Activated naive CD8-positive, alpha-beta T cell treated with anti-CD3 and anti-CD28 coated beads, Interleukin-2, amount 50 U/mL, for 24 hours (primary cell): ENCODE results near the gene FCGR3A.
"Not testable (repeated sequence)": the region's sequence is repeated elsewhere in the genome, so short reads cannot be mapped to it uniquely, and the experiment has no call there.

Experiments
- ATAC-seq: fragments of 150-1000 bp; cut with Tn5 transposase; one replicate; pipeline ENCODE4 v1.10.0; 2021
- DNase-seq: peaks from one replicate; pipeline ENCODE4 v3.0.0; 2021
- H3K27ac Mint-ChIP-seq: one replicate; pipeline ENCODE4 v1.8.0; 2021; ENCODE audit warnings: mild to moderate bottlenecking, mixed read lengths
- H3K27me3 Mint-ChIP-seq: one replicate; pipeline ENCODE4 v1.8.0; 2021; ENCODE audit warnings: mixed read lengths
- H3K36me3 Mint-ChIP-seq: one replicate; pipeline ENCODE4 v1.8.0; 2021; ENCODE audit warnings: low read depth, mixed read lengths
- H3K4me1 Mint-ChIP-seq: one replicate; pipeline ENCODE4 v1.8.0; 2021; ENCODE audit warnings: mixed read lengths
- H3K4me3 Mint-ChIP-seq: one replicate; pipeline ENCODE4 v1.8.0; 2021; ENCODE audit warnings: mild to moderate bottlenecking, moderate library complexity, mixed read lengths
- H3K9me3 Mint-ChIP-seq: one replicate; pipeline ENCODE4 v1.8.0; 2021; ENCODE audit warnings: mixed read lengths

FCGR3A gene

DNA sequence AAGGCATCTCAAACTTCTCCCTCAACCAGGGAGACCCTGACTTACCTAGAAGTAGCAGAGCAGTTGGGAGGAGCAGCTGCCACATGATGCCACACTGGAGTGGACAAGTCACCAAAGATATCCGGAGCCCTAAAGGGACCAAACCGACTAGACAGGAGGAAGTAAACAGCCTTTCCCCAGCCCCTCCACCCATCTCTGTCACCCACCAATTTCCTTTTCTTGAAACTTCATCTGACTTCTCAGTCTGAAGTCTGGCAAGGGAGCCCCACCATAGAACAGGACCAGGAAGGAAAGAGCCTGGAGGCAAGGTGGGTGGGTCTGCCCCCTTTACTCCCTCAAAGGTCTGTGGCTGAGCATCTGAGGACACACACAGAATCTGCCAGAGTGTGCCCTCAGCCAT is at the start of gene FCGR3A:
Gene FCGR3A, minus strand, starts transcription at position 167 of the 400 bp plus-strand sequence. Its CDS starts 82 bp downstream, at position 85.
- H3K4me3 Mint-ChIP-seq, result no peak within 1 kb of the TSS
- H3K9me3 Mint-ChIP-seq, result no peaks in the 10 kb centered on the region
- no peaks in the 10 kb centered on the region for H3K27me3 Mint-ChIP-seq
- no peak for ATAC-seq
- peaks cover 16% of the 10 kb centered on the region for H3K4me1 Mint-ChIP-seq
- DNase-seq, result no peak
- no peak within 1 kb of the TSS for H3K27ac Mint-ChIP-seq
- H3K36me3 Mint-ChIP-seq, result no peaks in the 10 kb centered on the region

DNA sequence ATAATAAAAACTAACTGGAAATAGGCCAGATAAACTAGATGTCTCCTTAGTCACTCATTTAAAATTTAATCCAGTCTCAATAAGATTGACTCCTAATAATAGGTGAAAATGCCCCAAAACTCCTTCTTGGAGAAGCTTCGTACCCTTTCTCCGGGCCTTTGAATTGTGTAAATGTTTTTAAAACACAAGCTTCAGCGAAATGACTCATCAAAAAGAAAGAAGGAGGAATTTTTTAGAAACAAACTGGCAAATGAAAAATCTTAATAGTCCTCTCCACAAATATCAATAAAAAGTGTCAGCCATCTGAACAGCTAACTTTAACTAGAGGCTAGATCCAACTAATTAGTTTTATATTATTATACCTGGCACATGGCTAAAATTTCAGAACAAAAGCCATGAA is 47.5 kb upstream of the FCGR3A start:
- H3K27me3 Mint-ChIP-seq, H3K4me3 Mint-ChIP-seq, H3K36me3 Mint-ChIP-seq, H3K4me1 Mint-ChIP-seq, H3K27ac Mint-ChIP-seq, ATAC-seq, H3K9me3 Mint-ChIP-seq, DNase-seq: not testable (repeated sequence)

GRCh38 chr1:161595583-161595982 is 46.0 kb upstream of the FCGR3A start:
- DNase-seq, ATAC-seq, H3K4me1 Mint-ChIP-seq, H3K27ac Mint-ChIP-seq, H3K9me3 Mint-ChIP-seq, H3K4me3 Mint-ChIP-seq, H3K36me3 Mint-ChIP-seq, H3K27me3 Mint-ChIP-seq: not testable (repeated sequence)

DNA sequence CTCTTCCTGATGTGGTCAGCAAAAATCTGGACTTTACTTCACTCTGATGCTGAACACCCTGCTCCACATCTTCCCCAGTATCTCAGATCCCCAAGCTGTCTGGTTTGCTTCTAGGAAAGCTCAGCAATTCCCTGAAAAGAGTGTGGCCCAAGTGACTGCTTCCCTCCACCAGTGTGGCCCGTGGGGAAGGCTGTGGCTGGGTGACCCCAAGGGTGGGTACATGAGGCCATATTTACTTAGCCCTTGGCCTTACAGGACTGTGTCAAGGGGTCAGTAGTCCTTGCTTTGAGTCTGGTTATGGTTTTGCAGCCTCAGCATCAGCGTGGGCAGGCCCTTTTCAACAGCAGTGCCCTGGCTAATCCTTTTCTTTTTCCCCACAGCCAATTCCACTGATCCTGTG is 45.6 kb upstream of the FCGR3A start:
- DNase-seq, H3K9me3 Mint-ChIP-seq, H3K36me3 Mint-ChIP-seq, H3K4me3 Mint-ChIP-seq, ATAC-seq, H3K27me3 Mint-ChIP-seq, H3K4me1 Mint-ChIP-seq, H3K27ac Mint-ChIP-seq: not testable (repeated sequence)

GRCh38 chr1:161594269-161594984 is 44.8 kb upstream of the FCGR3A start:
- H3K9me3 Mint-ChIP-seq, H3K4me1 Mint-ChIP-seq, DNase-seq, H3K36me3 Mint-ChIP-seq, ATAC-seq, H3K27ac Mint-ChIP-seq, H3K4me3 Mint-ChIP-seq, H3K27me3 Mint-ChIP-seq: not testable (repeated sequence)

GRCh38 chr1:161593092-161593755 is 43.6 kb upstream of the FCGR3A start:
- not testable (repeated sequence) for H3K36me3 Mint-ChIP-seq, DNase-seq, H3K4me1 Mint-ChIP-seq, H3K27me3 Mint-ChIP-seq, H3K27ac Mint-ChIP-seq, H3K4me3 Mint-ChIP-seq, ATAC-seq, H3K9me3 Mint-ChIP-seq

DNA sequence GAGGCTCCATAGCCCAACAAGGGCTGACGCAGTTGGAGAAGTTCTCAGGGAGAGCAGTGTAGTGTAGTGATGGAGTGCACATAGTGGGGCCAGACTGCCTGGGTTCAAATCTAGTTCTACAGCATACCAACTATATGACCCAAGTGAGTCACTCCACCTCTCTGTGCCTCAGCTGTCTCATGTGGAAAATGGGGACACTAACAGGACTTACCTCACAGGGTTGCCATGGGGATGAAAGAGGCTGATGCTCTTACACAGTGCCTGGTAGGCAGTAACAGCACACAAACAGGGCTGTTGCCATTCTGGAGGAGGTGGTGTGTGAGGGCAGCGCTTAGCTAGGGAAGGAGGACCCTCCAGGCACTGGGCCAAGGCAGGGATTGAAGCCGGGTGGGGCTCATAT is 43.0 kb upstream of the FCGR3A start:
- not testable (repeated sequence) for H3K4me1 Mint-ChIP-seq, H3K27me3 Mint-ChIP-seq, H3K9me3 Mint-ChIP-seq, H3K4me3 Mint-ChIP-seq, H3K27ac Mint-ChIP-seq, H3K36me3 Mint-ChIP-seq, DNase-seq
- ATAC-seq, result peak; percentile 66

- H3K4me1 Mint-ChIP-seq, DNase-seq, H3K9me3 Mint-ChIP-seq, H3K27me3 Mint-ChIP-seq, H3K4me3 Mint-ChIP-seq, H3K27ac Mint-ChIP-seq, H3K36me3 Mint-ChIP-seq: not testable (repeated sequence)
- peak; percentile 78 for ATAC-seq
Observed at GRCh38 chr1:161589920-161590319, 40.3 kb upstream of the FCGR3A start.

DNA sequence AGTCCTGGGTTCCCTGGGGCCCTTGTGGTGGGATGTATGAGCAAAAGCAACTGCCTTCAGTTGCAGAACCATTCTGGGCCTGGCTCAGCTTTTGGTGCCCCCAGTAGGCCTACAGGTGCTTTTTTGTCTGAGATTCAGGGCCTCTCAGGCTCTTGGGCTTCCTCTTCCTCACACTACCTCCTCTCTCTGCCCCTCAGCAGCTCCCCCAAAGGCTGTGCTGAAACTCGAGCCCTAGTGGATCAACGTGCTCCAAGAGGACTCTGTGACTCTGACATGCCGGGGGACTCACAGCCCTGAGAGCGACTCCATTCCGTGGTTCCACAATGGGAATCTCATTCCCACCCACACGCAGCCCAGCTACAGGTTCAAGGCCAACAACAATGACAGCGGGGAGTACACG is 39.7 kb upstream of the FCGR3A start:
- not testable (repeated sequence) for DNase-seq, H3K4me3 Mint-ChIP-seq, H3K27me3 Mint-ChIP-seq, H3K36me3 Mint-ChIP-seq, H3K9me3 Mint-ChIP-seq, H3K4me1 Mint-ChIP-seq, H3K27ac Mint-ChIP-seq, ATAC-seq

DNA sequence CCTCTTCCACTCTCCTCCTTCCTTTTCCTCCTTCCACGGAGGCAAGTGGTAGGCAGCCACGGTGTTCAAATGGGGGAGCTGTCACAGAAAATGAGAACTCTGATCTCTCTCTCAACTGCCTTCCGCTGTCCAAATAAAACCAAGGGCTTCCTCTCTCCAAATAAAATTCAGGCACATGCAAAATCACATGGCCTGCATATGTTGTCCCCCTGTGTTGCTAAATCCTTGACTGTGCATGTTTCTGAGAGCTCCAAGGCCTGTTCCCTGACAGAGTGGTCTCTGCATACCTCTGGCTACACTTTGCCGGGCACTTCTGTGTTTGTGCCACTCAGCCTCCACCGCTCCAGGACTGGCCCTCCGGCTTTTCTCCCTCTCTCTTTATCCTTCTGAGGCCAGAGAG is 39.0 kb upstream of the FCGR3A start:
- H3K27ac Mint-ChIP-seq, H3K27me3 Mint-ChIP-seq, H3K9me3 Mint-ChIP-seq, DNase-seq, H3K4me1 Mint-ChIP-seq, H3K4me3 Mint-ChIP-seq, H3K36me3 Mint-ChIP-seq, ATAC-seq: not testable (repeated sequence)

DNA sequence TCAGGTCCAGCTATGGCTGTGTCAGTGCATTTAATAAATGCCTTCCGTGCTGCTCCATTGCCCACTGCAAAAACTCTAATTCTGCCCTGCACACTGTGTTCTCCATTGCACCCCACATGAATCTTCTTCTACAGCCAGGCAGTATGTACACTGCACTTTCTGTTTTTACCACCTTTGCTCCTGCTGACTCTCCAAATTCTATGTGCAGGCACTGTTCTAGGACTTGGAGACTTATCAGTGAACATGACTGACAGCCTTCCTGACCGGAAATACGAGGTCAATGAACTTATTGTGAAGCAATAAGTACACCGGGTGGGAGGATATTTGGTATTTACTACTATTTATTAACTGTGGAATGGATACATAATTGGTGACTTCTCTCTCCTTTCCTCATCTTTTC is 33.3 kb upstream of the FCGR3A start:
- not testable (repeated sequence) for DNase-seq, H3K27ac Mint-ChIP-seq, H3K36me3 Mint-ChIP-seq, H3K9me3 Mint-ChIP-seq, H3K4me1 Mint-ChIP-seq, H3K4me3 Mint-ChIP-seq, ATAC-seq, H3K27me3 Mint-ChIP-seq

DNA sequence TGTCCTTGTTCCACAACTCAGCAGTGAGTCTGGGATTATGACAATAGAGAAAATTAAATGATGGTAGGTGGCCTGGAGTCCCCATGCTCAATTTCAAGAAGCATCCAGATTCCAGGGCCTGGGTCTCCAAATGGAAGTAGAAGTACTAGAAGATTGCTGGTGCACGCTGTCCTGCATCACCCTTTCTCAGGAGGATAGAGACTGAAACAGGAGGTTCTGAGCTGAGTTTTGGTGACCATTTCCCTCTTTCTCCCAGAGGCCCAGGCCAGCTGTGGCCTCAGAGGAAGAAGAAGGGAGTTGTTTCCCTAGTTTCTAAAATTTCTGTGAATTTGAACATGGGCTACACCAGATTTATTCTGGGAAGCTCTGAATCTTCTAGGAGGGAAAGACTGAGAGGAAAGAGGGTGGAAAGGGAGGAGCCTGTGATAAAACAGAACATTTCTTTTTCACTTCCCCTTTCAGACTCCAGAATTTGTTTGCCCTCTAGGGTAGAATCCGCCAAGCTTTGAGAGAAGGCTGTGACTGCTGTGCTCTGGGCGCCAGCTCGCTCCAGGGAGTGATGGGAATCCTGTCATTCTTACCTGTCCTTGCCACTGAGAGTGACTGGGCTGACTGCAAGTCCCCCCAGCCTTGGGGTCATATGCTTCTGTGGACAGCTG is 31.4 kb upstream of the FCGR3A start:
- not testable (repeated sequence) for H3K36me3 Mint-ChIP-seq, H3K27ac Mint-ChIP-seq, H3K9me3 Mint-ChIP-seq, ATAC-seq, H3K4me1 Mint-ChIP-seq, DNase-seq, H3K4me3 Mint-ChIP-seq, H3K27me3 Mint-ChIP-seq

DNA sequence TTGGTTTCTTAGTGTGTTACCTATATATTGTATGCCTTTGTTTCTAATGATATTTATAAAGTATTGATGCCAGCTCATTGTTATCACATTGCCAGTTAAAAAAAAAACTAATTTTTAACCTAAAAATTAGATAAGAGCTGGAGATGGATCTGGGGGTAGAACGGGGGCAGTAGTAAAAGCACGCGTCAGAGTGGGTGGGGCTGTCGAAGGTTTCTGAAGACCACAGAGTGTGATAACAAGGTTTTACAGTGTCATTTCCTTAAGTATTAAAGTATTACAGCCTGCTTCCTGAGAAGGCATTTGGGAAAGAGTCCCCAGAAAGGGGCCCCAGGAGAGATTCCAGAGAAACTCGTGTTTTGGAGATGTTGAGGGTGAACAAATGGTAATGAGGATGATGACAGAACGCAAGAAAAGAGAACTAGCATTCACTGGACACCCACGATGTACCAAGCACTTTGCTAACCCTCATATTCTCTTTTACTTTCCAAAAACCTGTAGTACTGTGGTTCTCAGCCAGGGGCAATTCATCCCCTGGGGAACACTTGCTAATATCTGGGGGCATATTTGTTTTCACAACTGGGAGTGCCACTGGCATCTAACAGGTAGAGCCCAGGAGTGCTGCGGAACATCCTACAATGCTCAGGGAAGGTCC is 30.4 kb upstream of the FCGR3A start:
- not testable (repeated sequence) for H3K27ac Mint-ChIP-seq, H3K4me1 Mint-ChIP-seq, H3K36me3 Mint-ChIP-seq, H3K9me3 Mint-ChIP-seq, ATAC-seq, H3K27me3 Mint-ChIP-seq, H3K4me3 Mint-ChIP-seq, DNase-seq

GRCh38 chr1:161576676-161577075 is 27.1 kb upstream of the FCGR3A start:
- H3K4me3 Mint-ChIP-seq, H3K27me3 Mint-ChIP-seq, H3K4me1 Mint-ChIP-seq, H3K36me3 Mint-ChIP-seq, H3K9me3 Mint-ChIP-seq, DNase-seq, ATAC-seq, H3K27ac Mint-ChIP-seq: not testable (repeated sequence)

DNA sequence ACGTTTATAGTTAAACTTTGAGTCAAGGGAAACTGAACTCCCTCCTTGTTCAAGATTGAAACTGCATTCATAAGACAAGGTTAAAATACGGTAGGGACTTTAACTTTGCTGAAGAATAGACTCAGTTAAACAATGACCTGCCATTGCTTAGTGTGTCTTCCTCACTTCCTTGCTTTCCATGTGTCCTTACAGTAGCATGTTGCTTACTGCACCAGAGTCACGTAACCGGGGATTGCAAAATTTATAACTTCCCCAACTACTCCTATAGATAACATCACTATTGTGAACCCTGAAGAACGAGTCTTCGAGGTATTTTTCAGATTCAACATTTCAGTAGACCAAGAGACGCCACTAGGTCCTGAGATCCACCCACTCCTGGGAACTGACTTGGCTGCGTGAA is 22.1 kb upstream of the FCGR3A start:
- not testable (repeated sequence) for H3K4me1 Mint-ChIP-seq, H3K4me3 Mint-ChIP-seq, DNase-seq, H3K27ac Mint-ChIP-seq, H3K9me3 Mint-ChIP-seq, H3K27me3 Mint-ChIP-seq, H3K36me3 Mint-ChIP-seq, ATAC-seq
